ENCODE measurements around the gene TAS2R14.

DNA sequence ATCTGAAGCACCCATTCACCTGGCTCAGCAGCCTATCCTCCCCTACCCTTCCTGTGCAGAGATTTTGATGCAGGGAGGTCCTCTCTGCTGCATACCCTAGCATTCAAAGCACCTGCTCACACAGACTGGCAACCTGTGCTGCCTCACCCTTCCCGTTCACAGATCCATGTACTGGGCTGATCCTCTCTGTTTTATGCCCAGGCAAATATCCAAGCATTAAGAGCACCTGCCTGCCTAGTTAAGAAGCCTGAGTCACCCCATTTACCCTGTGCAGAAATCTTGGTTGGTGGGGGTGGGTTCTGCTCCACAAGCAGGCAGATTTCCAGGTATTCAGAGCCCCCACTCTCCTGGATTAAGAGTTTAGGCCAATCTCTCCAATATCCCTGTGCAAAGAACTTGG lies 38.1 kb downstream of the TAS2R14 start:
- no peak for TF ChIP-seq POLR2AphosphoS5 (IDR thresholded peaks at IDR 0.05; ENCODE audit: low read depth, low read length)
- TF ChIP-seq TAF1 (IDR thresholded peaks at IDR 0.05; ENCODE audit: borderline replicate concordance, insufficient read depth, low read length): no peak
- TF ChIP-seq, protein P1, sequence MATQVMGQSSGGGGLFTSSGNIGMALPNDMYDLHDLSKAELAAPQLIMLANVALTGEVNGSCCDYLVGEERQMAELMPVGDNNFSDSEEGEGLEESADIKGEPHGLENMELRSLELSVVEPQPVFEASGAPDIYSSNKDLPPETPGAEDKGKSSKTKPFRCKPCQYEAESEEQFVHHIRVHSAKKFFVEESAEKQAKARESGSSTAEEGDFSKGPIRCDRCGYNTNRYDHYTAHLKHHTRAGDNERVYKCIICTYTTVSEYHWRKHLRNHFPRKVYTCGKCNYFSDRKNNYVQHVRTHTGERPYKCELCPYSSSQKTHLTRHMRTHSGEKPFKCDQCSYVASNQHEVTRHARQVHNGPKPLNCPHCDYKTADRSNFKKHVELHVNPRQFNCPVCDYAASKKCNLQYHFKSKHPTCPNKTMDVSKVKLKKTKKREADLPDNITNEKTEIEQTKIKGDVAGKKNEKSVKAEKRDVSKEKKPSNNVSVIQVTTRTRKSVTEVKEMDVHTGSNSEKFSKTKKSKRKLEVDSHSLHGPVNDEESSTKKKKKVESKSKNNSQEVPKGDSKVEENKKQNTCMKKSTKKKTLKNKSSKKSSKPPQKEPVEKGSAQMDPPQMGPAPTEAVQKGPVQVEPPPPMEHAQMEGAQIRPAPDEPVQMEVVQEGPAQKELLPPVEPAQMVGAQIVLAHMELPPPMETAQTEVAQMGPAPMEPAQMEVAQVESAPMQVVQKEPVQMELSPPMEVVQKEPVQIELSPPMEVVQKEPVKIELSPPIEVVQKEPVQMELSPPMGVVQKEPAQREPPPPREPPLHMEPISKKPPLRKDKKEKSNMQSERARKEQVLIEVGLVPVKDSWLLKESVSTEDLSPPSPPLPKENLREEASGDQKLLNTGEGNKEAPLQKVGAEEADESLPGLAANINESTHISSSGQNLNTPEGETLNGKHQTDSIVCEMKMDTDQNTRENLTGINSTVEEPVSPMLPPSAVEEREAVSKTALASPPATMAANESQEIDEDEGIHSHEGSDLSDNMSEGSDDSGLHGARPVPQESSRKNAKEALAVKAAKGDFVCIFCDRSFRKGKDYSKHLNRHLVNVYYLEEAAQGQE (IDR thresholded peaks at IDR 0.05; ENCODE audit: insufficient read depth in 1 of 2, low read depth in 2 of 2, low read length in 2 of 2): no peak

Measured in PFSK-1 (cell line).